ENCODE measurements around the gene LRRC73.

LRRC73 gene

GRCh38 chr6:43517505-43518357, 7.6 kb upstream of the LRRC73 start:
- Mint-ChIP-seq H3K9me3 (no peaks in the 10 kb centered on the region), H3K27ac (no peak overlapping the region), H3K4me3 (no peak overlapping the region), H3K4me1 (peaks cover 28% of the 10 kb centered on the region), H3K27me3 (no peaks in the 10 kb centered on the region), H3K36me3 (peaks cover 16% of the 10 kb centered on the region)

- Mint-ChIP-seq H3K4me3 (no peak within 1 kb of the TSS), H3K36me3 (peaks cover 16% of the 10 kb centered on the region), H3K4me1 (peaks cover 28% of the 10 kb centered on the region), H3K27ac (no peak within 1 kb of the TSS), H3K9me3 (no peaks in the 10 kb centered on the region), H3K27me3 (no peaks in the 10 kb centered on the region)
Observed at GRCh38 chr6:43516697-43517504, 6.8 kb upstream of the LRRC73 start, which contains the start of the genes POLR1C and YIPF3. Gene POLR1C, plus strand, starts transcription at chr6:43517089. Its CDS starts 21 bp downstream, at chr6:43517110. Gene YIPF3, minus strand, starts transcription at chr6:43516926. Its CDS starts 119 bp downstream, at chr6:43516807.

- Mint-ChIP-seq H3K4me1 (peaks cover 33% of the 10 kb centered on the region), H3K9me3 (no peaks in the 10 kb centered on the region), H3K27me3 (no peaks in the 10 kb centered on the region), H3K27ac (no peak overlapping the region), H3K36me3 (peaks cover 19% of the 10 kb centered on the region), H3K4me3 (no peak overlapping the region)
Observed at GRCh38 chr6:43516367-43516696, 6.2 kb upstream of the LRRC73 start.

GRCh38 chr6:43515808-43516207, 5.7 kb upstream of the LRRC73 start:
- no peak overlapping the region for H3K4me3 Mint-ChIP-seq
- H3K36me3 Mint-ChIP-seq: peaks cover 19% of the 10 kb centered on the region
- H3K4me1 Mint-ChIP-seq: peaks cover 33% of the 10 kb centered on the region
- no peaks in the 10 kb centered on the region for H3K9me3 Mint-ChIP-seq
- no peaks in the 10 kb centered on the region for H3K27me3 Mint-ChIP-seq
- no peak overlapping the region for H3K27ac Mint-ChIP-seq

GRCh38 chr6:43511824-43512415, 1.8 kb upstream of the LRRC73 start:
- peaks cover 46% of the 10 kb centered on the region for H3K4me1 Mint-ChIP-seq
- peaks cover 11% of the 10 kb centered on the region for H3K27me3 Mint-ChIP-seq
- H3K4me3 Mint-ChIP-seq: peak overlapping the region; percentile 12
- H3K9me3 Mint-ChIP-seq: no peaks in the 10 kb centered on the region
- H3K27ac Mint-ChIP-seq: peak overlapping the region; percentile 74
- H3K36me3 Mint-ChIP-seq: peaks cover 11% of the 10 kb centered on the region

- Mint-ChIP-seq H3K9me3 (no peaks in the 10 kb centered on the region), H3K4me1 (peaks cover 45% of the 10 kb centered on the region), H3K36me3 (peaks cover 11% of the 10 kb centered on the region), H3K27me3 (peaks cover 11% of the 10 kb centered on the region), H3K4me3 (peak overlapping the region; percentile 70), H3K27ac (no peak overlapping the region)
Observed at GRCh38 chr6:43510827-43511163, 649 bp upstream of the LRRC73 start.

- Mint-ChIP-seq H3K4me3 (peak overlapping the region; percentile 80), H3K27me3 (peaks cover 11% of the 10 kb centered on the region), H3K36me3 (peaks cover 10% of the 10 kb centered on the region), H3K4me1 (peaks cover 32% of the 10 kb centered on the region), H3K9me3 (no peaks in the 10 kb centered on the region), H3K27ac (peak overlapping the region; percentile 10)
Observed at GRCh38 chr6:43509142-43509983, 783 bp downstream of the LRRC73 start.

GRCh38 chr6:43508481-43509141, 1.5 kb downstream of the LRRC73 start:
- H3K36me3 Mint-ChIP-seq: peaks cover 9% of the 10 kb centered on the region
- H3K27me3 Mint-ChIP-seq: peaks cover 11% of the 10 kb centered on the region
- peaks cover 29% of the 10 kb centered on the region for H3K4me1 Mint-ChIP-seq
- H3K27ac Mint-ChIP-seq: peak overlapping the region; percentile 25
- no peaks in the 10 kb centered on the region for H3K9me3 Mint-ChIP-seq
- H3K4me3 Mint-ChIP-seq: peak overlapping the region; percentile 80

GRCh38 chr6:43506667-43507471, 3.3 kb downstream of the LRRC73 start:
- Mint-ChIP-seq H3K27me3 (peaks cover 11% of the 10 kb centered on the region), H3K4me1 (peaks cover 23% of the 10 kb centered on the region), H3K27ac (no peak overlapping the region), H3K36me3 (peaks cover 7% of the 10 kb centered on the region), H3K4me3 (no peak overlapping the region), H3K9me3 (no peaks in the 10 kb centered on the region)

- Mint-ChIP-seq H3K36me3 (peaks cover 4% of the 10 kb centered on the region), H3K4me3 (no peak overlapping the region), H3K27me3 (peaks cover 11% of the 10 kb centered on the region), H3K9me3 (no peaks in the 10 kb centered on the region), H3K4me1 (peaks cover 18% of the 10 kb centered on the region), H3K27ac (no peak overlapping the region)
Observed at GRCh38 chr6:43506171-43506570, 4.0 kb downstream of the LRRC73 start.

- Mint-ChIP-seq H3K4me1 (peaks cover 18% of the 10 kb centered on the region), H3K27ac (no peak overlapping the region), H3K27me3 (peaks cover 11% of the 10 kb centered on the region), H3K9me3 (no peaks in the 10 kb centered on the region), H3K4me3 (no peak overlapping the region), H3K36me3 (peaks cover 4% of the 10 kb centered on the region)
Observed at GRCh38 chr6:43505718-43506117, 4.4 kb downstream of the LRRC73 start.

GRCh38 chr6:43504756-43505593, 5.2 kb downstream of the LRRC73 start:
- H3K27me3 Mint-ChIP-seq: peaks cover 11% of the 10 kb centered on the region
- H3K9me3 Mint-ChIP-seq: no peaks in the 10 kb centered on the region
- H3K4me1 Mint-ChIP-seq: peaks cover 18% of the 10 kb centered on the region
- no peak overlapping the region for H3K4me3 Mint-ChIP-seq
- H3K27ac Mint-ChIP-seq: no peak overlapping the region
- H3K36me3 Mint-ChIP-seq: peaks cover 4% of the 10 kb centered on the region

GRCh38 chr6:43503443-43503842, 6.7 kb downstream of the LRRC73 start:
- Mint-ChIP-seq H3K27ac (peak overlapping the region; percentile 66), H3K4me1 (peaks cover 9% of the 10 kb centered on the region), H3K4me3 (no peak overlapping the region), H3K9me3 (no peaks in the 10 kb centered on the region), H3K27me3 (peaks cover 3% of the 10 kb centered on the region), H3K36me3 (peaks cover 4% of the 10 kb centered on the region)

All from activated naive CD4-positive, alpha-beta T cell treated with anti-CD3 and anti-CD28 coated beads, Interleukin-2, amount 50 U/mL, for 24 hours (primary cell).